Neural cell (in vitro differentiated cells): ENCODE results near the gene ESYT2. TPM values are rescaled to one million over a fixed set of nuclear protein-coding genes. Genes with fewer than 3 reads are reported as not detected.

Experiments used
- H2AFZ ChIP-seq: fragments of 200-600, 300-800 bp; sonication (generic), shearing (Covaris generic); 2 replicates; pipeline ENCODE4 v1.6.0; 2014; ENCODE audit warnings: low read depth, mild to moderate bottlenecking, antibody characterized with exemption, low read length, moderate library complexity
- H3F3A ChIP-seq: fragments of 200-600 bp; shearing (Covaris generic); 2 replicates; pipeline ENCODE4 v1.6.1; 2016; ENCODE audit warnings: mild to moderate bottlenecking, moderate library complexity, mixed read lengths, antibody characterized with exemption, low read length; ENCODE audit not compliant: insufficient read depth, poor library complexity, severe bottlenecking
- H3K27ac ChIP-seq: fragments of 200-600, 300-800 bp; sonication (generic), shearing (Covaris generic); 2 replicates; pipeline ENCODE4 v1.5.1; 2014; ENCODE audit warnings: mild to moderate bottlenecking, low read length, moderate library complexity
- H3K27me3 ChIP-seq: fragments of 300-800, 200-600 bp; sonication (generic), shearing (Covaris generic); 2 replicates; pipeline ENCODE4 v1.6.0; 2014; ENCODE audit warnings: mild to moderate bottlenecking, low read depth, low read length, moderate library complexity; ENCODE audit not compliant: insufficient read depth
- H3K36me3 ChIP-seq: fragments of 300-800, 200-600 bp; sonication (generic), shearing (Covaris generic); 2 replicates; pipeline ENCODE4 v1.5.1; 2014; ENCODE audit warnings: mild to moderate bottlenecking, antibody characterized with exemption, low read length, moderate library complexity; ENCODE audit not compliant: insufficient read depth
- H3K4me2 ChIP-seq: fragments of 300-800, 200-600 bp; sonication (generic), shearing (Covaris generic); 2 replicates; pipeline ENCODE4 v1.6.0; 2014; ENCODE audit warnings: mild to moderate bottlenecking, low read length
- H3K4me3 ChIP-seq: fragments of 300-800, 200-600 bp; sonication (generic), shearing (Covaris generic); 2 replicates; pipeline ENCODE4 v1.5.1; 2014; ENCODE audit warnings: mild to moderate bottlenecking, low read length, moderate library complexity
- H3K79me2 ChIP-seq: fragments of 200-600 bp; shearing (Covaris generic); replicated peaks from 2 replicates; pipeline ENCODE4 v1.6.0; 2014; ENCODE audit warnings: mild to moderate bottlenecking, low read length, moderate library complexity; ENCODE audit not compliant: insufficient read depth
- H3K9ac ChIP-seq: fragments of 300-800, 200-600 bp; sonication (generic), shearing (Covaris generic); 2 replicates; pipeline ENCODE4 v1.6.1; 2016; ENCODE audit warnings: mild to moderate bottlenecking, low read length, mixed read lengths
- H3K9me2 ChIP-seq: fragments of 200-600 bp; shearing (Covaris generic); 2 replicates; pipeline ENCODE4 v1.6.1; 2016; ENCODE audit warnings: mild to moderate bottlenecking, low read length, mixed read lengths; ENCODE audit not compliant: insufficient read depth
- H3K9me3 ChIP-seq: fragments of 200-600, 300-800 bp; sonication (generic), shearing (Covaris generic); 2 replicates; pipeline ENCODE4 v1.6.1; 2016; ENCODE audit warnings: mild to moderate bottlenecking, mixed run types, low read length, moderate library complexity, mixed read lengths
- H4K20me1 ChIP-seq: fragments of 200-600 bp; shearing (Covaris generic); 2 replicates; pipeline ENCODE4 v1.6.1; 2016; ENCODE audit warnings: mild to moderate bottlenecking, mixed run types; ENCODE audit not compliant: insufficient read depth
- EP300 ChIP-seq: fragments of 450-650 bp; conservative IDR thresholded peaks from 2 replicates; pipeline ENCODE4 v1.6.1; 2014; ENCODE audit warnings: antibody characterized with exemption, mild to moderate bottlenecking, moderate library complexity; ENCODE audit not compliant: poor library complexity, severe bottlenecking
- EZH2 ChIP-seq: fragments of 200-600, 300-800 bp; shearing (Covaris generic), sonication (generic); IDR thresholded peaks from 2 replicates; pipeline ENCODE4 v1.6.1; 2014; ENCODE audit warnings: antibody characterized with exemption, low read length, borderline replicate concordance, mild to moderate bottlenecking; ENCODE audit not compliant: insufficient read depth, poor library complexity, severe bottlenecking
- MXI1 ChIP-seq: fragments of 450-650 bp; conservative IDR thresholded peaks from 2 replicates; pipeline ENCODE4 v1.6.1; 2014; ENCODE audit warnings: antibody characterized with exemption, mild to moderate bottlenecking; ENCODE audit not compliant: poor library complexity, severe bottlenecking
- POLR2AphosphoS5 ChIP-seq: IDR thresholded peaks from 2 replicates; pipeline ENCODE4 v1.6.1; 2012
- RAD21 ChIP-seq: fragments of 450-650 bp; conservative IDR thresholded peaks from 2 replicates; pipeline ENCODE4 v1.6.1; 2014; ENCODE audit warnings: antibody characterized with exemption, mild to moderate bottlenecking, moderate library complexity
- SMC3 ChIP-seq: fragments of 450-650 bp; conservative IDR thresholded peaks from 2 replicates; pipeline ENCODE4 v1.6.1; 2014; ENCODE audit warnings: antibody characterized with exemption, mild to moderate bottlenecking, moderate library complexity; ENCODE audit not compliant: poor library complexity
- TAF1 ChIP-seq: IDR thresholded peaks from 2 replicates; pipeline ENCODE4 v1.6.1; 2012; ENCODE audit warnings: low read depth
- polyA plus RNA-seq: library from polyadenylated mRNA; depleted of rRNA; stranded (reverse); fragments of >200 nt; gene quantifications from 2 replicates; pipeline ENCODE4 v1.2.3, GENCODE V29; 2014
- TF ChIP-seq, protein P1 (sequence below): fragments of 450-650 bp; IDR thresholded peaks from 2 replicates; pipeline ENCODE4 v1.5.1; 2014; ENCODE audit warnings: antibody characterized with exemption, mild to moderate bottlenecking, moderate library complexity; ENCODE audit not compliant: poor library complexity, severe bottlenecking
- TF ChIP-seq, protein P2 (sequence below): IDR thresholded peaks from 2 replicates; pipeline ENCODE4 v1.6.1; 2012; ENCODE audit warnings: borderline replicate concordance

The ESYT2 gene
- polyA plus RNA-seq, 1 donor from 2014 or later, result 23.8 TPM

DNA sequence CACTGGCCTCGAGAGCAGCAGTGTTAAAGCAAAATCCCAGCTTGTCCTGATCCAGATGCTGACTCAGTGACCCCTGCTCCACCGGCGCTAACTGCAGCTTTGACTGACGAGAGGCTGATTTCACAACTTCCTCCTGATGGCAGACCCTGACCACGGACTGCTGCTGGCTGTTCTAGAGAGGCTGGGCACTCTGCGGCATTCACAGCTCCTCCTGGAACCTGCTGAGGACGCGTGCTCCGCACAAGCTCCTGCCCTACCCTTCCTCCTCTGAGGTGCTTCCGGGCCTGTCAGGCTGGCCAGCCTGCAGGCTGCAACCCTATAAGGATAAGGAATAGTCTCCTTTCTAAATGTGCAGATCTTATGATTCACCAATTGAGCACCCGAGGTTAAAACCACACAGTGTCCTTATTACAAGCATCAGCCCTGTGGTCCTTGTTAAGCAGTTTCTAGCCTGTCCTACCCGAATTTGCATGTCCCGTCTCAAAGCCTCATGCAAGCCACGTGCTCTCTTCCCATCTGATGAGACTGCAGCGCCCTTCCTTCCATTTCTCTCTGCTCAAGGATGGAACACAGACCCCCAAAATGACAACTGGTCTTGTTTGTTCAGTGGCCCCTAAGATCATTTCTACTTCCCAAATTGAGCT is 89.2 kb downstream of the ESYT2 start:
- no peaks in the 10 kb centered on the region for H3K36me3 ChIP-seq
- no peak overlapping the region for H2AFZ ChIP-seq
- TF ChIP-seq, protein P1, sequence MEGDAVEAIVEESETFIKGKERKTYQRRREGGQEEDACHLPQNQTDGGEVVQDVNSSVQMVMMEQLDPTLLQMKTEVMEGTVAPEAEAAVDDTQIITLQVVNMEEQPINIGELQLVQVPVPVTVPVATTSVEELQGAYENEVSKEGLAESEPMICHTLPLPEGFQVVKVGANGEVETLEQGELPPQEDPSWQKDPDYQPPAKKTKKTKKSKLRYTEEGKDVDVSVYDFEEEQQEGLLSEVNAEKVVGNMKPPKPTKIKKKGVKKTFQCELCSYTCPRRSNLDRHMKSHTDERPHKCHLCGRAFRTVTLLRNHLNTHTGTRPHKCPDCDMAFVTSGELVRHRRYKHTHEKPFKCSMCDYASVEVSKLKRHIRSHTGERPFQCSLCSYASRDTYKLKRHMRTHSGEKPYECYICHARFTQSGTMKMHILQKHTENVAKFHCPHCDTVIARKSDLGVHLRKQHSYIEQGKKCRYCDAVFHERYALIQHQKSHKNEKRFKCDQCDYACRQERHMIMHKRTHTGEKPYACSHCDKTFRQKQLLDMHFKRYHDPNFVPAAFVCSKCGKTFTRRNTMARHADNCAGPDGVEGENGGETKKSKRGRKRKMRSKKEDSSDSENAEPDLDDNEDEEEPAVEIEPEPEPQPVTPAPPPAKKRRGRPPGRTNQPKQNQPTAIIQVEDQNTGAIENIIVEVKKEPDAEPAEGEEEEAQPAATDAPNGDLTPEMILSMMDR, result no peak
- TF ChIP-seq EP300 (no peak), RAD21 (no peak), SMC3 (no peak), EZH2 (no peak), POLR2AphosphoS5 (no peak), TAF1 (no peak), MXI1 (no peak)
- TF ChIP-seq, protein P2, sequence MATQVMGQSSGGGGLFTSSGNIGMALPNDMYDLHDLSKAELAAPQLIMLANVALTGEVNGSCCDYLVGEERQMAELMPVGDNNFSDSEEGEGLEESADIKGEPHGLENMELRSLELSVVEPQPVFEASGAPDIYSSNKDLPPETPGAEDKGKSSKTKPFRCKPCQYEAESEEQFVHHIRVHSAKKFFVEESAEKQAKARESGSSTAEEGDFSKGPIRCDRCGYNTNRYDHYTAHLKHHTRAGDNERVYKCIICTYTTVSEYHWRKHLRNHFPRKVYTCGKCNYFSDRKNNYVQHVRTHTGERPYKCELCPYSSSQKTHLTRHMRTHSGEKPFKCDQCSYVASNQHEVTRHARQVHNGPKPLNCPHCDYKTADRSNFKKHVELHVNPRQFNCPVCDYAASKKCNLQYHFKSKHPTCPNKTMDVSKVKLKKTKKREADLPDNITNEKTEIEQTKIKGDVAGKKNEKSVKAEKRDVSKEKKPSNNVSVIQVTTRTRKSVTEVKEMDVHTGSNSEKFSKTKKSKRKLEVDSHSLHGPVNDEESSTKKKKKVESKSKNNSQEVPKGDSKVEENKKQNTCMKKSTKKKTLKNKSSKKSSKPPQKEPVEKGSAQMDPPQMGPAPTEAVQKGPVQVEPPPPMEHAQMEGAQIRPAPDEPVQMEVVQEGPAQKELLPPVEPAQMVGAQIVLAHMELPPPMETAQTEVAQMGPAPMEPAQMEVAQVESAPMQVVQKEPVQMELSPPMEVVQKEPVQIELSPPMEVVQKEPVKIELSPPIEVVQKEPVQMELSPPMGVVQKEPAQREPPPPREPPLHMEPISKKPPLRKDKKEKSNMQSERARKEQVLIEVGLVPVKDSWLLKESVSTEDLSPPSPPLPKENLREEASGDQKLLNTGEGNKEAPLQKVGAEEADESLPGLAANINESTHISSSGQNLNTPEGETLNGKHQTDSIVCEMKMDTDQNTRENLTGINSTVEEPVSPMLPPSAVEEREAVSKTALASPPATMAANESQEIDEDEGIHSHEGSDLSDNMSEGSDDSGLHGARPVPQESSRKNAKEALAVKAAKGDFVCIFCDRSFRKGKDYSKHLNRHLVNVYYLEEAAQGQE, result no peak
- no peaks in the 10 kb centered on the region for H3K9me2 ChIP-seq
- H3K79me2 ChIP-seq, result no peaks in the 10 kb centered on the region
- no peak overlapping the region for H3K4me2 ChIP-seq
- no peak overlapping the region for H3K4me3 ChIP-seq
- no peaks in the 10 kb centered on the region for H3K9me3 ChIP-seq
- H3K9ac ChIP-seq, result no peak overlapping the region
- no peak overlapping the region for H3K27ac ChIP-seq
- no peaks in the 10 kb centered on the region for H3F3A ChIP-seq
- H3K27me3 ChIP-seq, result no peaks in the 10 kb centered on the region
- no peaks in the 10 kb centered on the region for H4K20me1 ChIP-seq

DNA sequence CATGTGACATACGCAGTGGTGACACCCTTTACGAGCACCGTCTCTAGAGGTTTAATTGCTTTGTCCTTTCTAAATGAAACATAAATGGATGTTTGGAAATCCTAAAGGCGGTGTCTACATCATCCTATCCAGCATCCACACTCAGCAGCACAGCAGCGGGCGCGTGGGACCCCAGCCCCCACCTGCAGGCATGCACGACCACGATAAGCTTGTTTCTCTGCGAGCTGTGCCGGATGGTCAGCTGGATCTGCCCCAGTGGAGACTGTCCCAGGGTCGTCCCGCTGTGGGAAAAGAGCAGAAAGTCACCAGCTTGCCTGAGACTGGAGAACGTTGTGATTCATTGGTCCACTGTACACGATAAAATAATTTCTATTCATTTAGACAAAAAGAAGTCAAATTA is 90.5 kb downstream of the ESYT2 start:
- TF ChIP-seq SMC3 (no peak), POLR2AphosphoS5 (no peak), TAF1 (no peak), EZH2 (no peak), RAD21 (no peak), EP300 (no peak), MXI1 (no peak)
- TF ChIP-seq, protein P1, result no peak
- TF ChIP-seq, protein P2, result no peak
- H3K27ac ChIP-seq, result no peak overlapping the region
- no peak overlapping the region for H2AFZ ChIP-seq
- no peak overlapping the region for H3K4me2 ChIP-seq
- H3K9ac ChIP-seq, result no peak overlapping the region
- H3K36me3 ChIP-seq, result no peaks in the 10 kb centered on the region
- no peaks in the 10 kb centered on the region for H3F3A ChIP-seq
- no peaks in the 10 kb centered on the region for H3K27me3 ChIP-seq
- H3K9me3 ChIP-seq, result no peaks in the 10 kb centered on the region
- no peaks in the 10 kb centered on the region for H3K9me2 ChIP-seq
- no peak overlapping the region for H3K4me3 ChIP-seq
- no peaks in the 10 kb centered on the region for H3K79me2 ChIP-seq
- no peaks in the 10 kb centered on the region for H4K20me1 ChIP-seq
